Hematopoietic multipotent progenitor cell treated with erythropoietin and hydrocortisone succinate and interleukin-3 and kit ligand, for 6 days (in vitro differentiated cells): ENCODE measurements around the gene NTN5.

Source experiments
- DNase-seq: peaks from one replicate; pipeline ENCODE4 v3.0.0-alpha.2; 2015

NTN5 gene

GRCh38 chr19:48627865-48628314 lies 44.9 kb downstream of the NTN5 start:
- no peak for DNase-seq

- no peak for DNase-seq
These were observed 45.5 kb downstream of the NTN5 start for GRCh38 chr19:48627201-48627864.

- no peak for DNase-seq
These were observed 46.9 kb downstream of the NTN5 start for GRCh38 chr19:48625891-48626327.

- DNase-seq = no peak
These were observed 47.8 kb downstream of the NTN5 start for GRCh38 chr19:48624791-48625723.

GRCh38 chr19:48624067-48624594 lies 48.7 kb downstream of the NTN5 start:
- DNase-seq = peak; percentile 98

- peak; percentile 48 for DNase-seq
These were observed 49.2 kb downstream of the NTN5 start for GRCh38 chr19:48623556-48624066.

GRCh38 chr19:48619692-48620585 lies 52.9 kb downstream of the NTN5 start:
- peak; percentile 67 for DNase-seq

- DNase-seq = peak; percentile 99
These were observed 53.7 kb downstream of the NTN5 start, which contains the start of the genes RPL18 and SPHK2 for GRCh38 chr19:48618916-48619691. Gene RPL18, minus strand, starts transcription at chr19:48619178. Its CDS starts 35 bp downstream, at chr19:48619143. Gene SPHK2, plus strand, starts transcription at chr19:48619506. Its CDS starts 1,009 bp downstream, at chr19:48620515.

GRCh38 chr19:48618278-48618915 lies 54.4 kb downstream of the NTN5 start:
- DNase-seq = peak; percentile 38

GRCh38 chr19:48617146-48617937 lies 55.5 kb downstream of the NTN5 start:
- DNase-seq = no peak

- DNase-seq = no peak
These were observed 56.2 kb downstream of the NTN5 start for GRCh38 chr19:48616491-48617056.

- no peak for DNase-seq
These were observed 56.8 kb downstream of the NTN5 start for GRCh38 chr19:48616041-48616436.

- DNase-seq = peak; percentile 37
These were observed 57.4 kb downstream of the NTN5 start for GRCh38 chr19:48615231-48616040.

- peak; percentile 37 for DNase-seq
These were observed 58.2 kb downstream of the NTN5 start, which contains the start of gene FAM83E for GRCh38 chr19:48614436-48615230. Gene FAM83E, minus strand, starts transcription at chr19:48615076. Its CDS starts 1,704 bp downstream, at chr19:48613372.

GRCh38 chr19:48613852-48614435 lies 58.9 kb downstream of the NTN5 start:
- peak; percentile 28 for DNase-seq

- DNase-seq = no peak
These were observed 59.6 kb downstream of the NTN5 start for GRCh38 chr19:48613024-48613851.
